ENCODE results near the gene ZNF415.

The ZNF415 gene

GRCh38 chr19:53057904-53058580 lies 74.7 kb downstream of the ZNF415 start:
- H3K4me3 ChIP-seq (ENCODE audit: low read depth, low read length): peak overlapping the region; percentile 48
